Natural killer cell treated with Interleukin-12 subunit alpha and Interleukin-12 subunit beta and Interleukin-15 and Interleukin-18, amount 100 ng/mL, for 72 hours (primary cell): ENCODE data around the gene TMEM141. TPM values are rescaled to one million over a fixed set of nuclear protein-coding genes. Genes with fewer than 3 reads are reported as not detected.
"Not testable (repeated sequence)": the region's sequence is repeated elsewhere in the genome, so short reads cannot be mapped to it uniquely, and the experiment has no call there.

Source experiments
- ATAC-seq, 2 donors: fragments of 150-1000 bp; cut with Tn5 transposase in 1 of 2; sonication (Bioruptor Pico), chemical (Tn5 transposase) in 1 of 2; 2 replicates each; pipeline ENCODE4 v1.10.0; 2021
- DNase-seq: peaks from one replicate; pipeline ENCODE4 v3.0.0; 2022; ENCODE audit warnings: low spot score
- H3K27ac Mint-ChIP-seq, 2 donors: 1 replicate in 1 of 2; 2 replicates in 1 of 2; pipeline ENCODE4 v1.8.0; 2022; ENCODE audit warnings: mixed read lengths in 2 of 2, mild to moderate bottlenecking in 1 of 2, moderate library complexity in 1 of 2
- H3K27me3 Mint-ChIP-seq, 2 donors: 1 replicate in 1 of 2; 2 replicates in 1 of 2; pipeline ENCODE4 v1.8.0; 2022; ENCODE audit warnings: mixed read lengths in 2 of 2
- H3K36me3 Mint-ChIP-seq: one replicate; pipeline ENCODE4 v1.8.0; 2022; ENCODE audit warnings: mixed read lengths
- H3K4me1 Mint-ChIP-seq, 2 donors: 1 replicate in 1 of 2; 2 replicates in 1 of 2; pipeline ENCODE4 v1.8.0; 2022; ENCODE audit warnings: low read depth in 2 of 2, mixed read lengths in 2 of 2, mild to moderate bottlenecking in 1 of 2
- H3K4me3 Mint-ChIP-seq: one replicate; pipeline ENCODE4 v1.8.0; 2022; ENCODE audit warnings: mixed read lengths
- H3K9me3 Mint-ChIP-seq: 2 replicates; pipeline ENCODE4 v1.8.0; 2022; ENCODE audit warnings: mixed read lengths
- total RNA-seq, 2 donors: library from RNA; stranded (reverse); gene quantifications; one replicate each; pipeline ENCODE4 v1.2.3, GENCODE V29; 2022

TMEM141 gene
- total RNA-seq, 2 donors from 2014 or later, result 31.9 to 50.5 TPM

DNA sequence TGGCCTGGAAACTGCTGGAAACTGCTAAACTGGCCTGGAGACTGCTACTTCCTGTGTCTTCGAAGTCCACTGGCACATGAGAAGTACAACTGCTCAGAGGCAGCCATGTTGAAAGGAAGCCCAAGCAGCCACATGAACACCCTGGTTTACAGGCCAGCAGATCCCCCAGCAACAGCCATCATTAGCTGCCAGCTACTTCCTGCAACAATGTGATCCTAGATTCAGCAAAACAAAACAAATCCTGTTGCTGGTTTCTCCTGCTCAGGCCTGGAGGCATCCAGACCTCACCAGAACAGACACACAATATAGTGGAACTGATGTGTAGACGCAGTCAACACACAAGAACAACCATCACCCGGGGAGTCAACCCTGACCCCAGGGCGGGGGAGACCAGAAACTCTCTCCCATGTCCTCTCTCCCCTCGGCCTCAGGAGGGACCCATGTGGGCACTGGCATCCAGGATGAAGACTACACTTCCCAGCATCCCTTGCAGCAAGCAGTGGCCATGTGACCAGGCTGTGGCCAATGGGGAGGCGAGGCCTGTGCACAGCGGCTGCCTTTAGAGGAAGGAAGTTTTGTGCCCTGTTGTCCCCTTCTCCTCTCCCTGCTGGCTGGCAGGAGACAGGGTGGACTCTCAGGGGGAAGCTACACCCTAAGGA lies 17.6 kb upstream of the TMEM141 start:
- DNase-seq (no peak), ATAC-seq (peak; percentile 52 to 70)
- peaks cover 9 to 17% of the 10 kb centered on the region in 2 donors for H3K27me3 Mint-ChIP-seq
- no peaks in the 10 kb centered on the region for H3K9me3 Mint-ChIP-seq
- no peaks in the 10 kb centered on the region for H3K36me3 Mint-ChIP-seq
- peak overlapping the region; percentile 33 to 81 for H3K27ac Mint-ChIP-seq
- H3K4me3 Mint-ChIP-seq, result no peak overlapping the region
- H3K4me1 Mint-ChIP-seq, result peaks cover 4 to 5% of the 10 kb centered on the region in 2 donors

GRCh38 chr9:136774416-136775045 lies 16.6 kb upstream of the TMEM141 start:
- H3K4me3 Mint-ChIP-seq, result no peak overlapping the region
- H3K27me3 Mint-ChIP-seq, result peaks cover 16 to 26% of the 10 kb centered on the region in 2 donors
- no peak overlapping the region for H3K27ac Mint-ChIP-seq
- DNase-seq, result no peak
- ATAC-seq, result no peak
- no peaks in the 10 kb centered on the region for H3K9me3 Mint-ChIP-seq
- no peaks in the 10 kb centered on the region for H3K36me3 Mint-ChIP-seq
- H3K4me1 Mint-ChIP-seq, result peaks cover 4 to 5% of the 10 kb centered on the region in 2 donors

DNA sequence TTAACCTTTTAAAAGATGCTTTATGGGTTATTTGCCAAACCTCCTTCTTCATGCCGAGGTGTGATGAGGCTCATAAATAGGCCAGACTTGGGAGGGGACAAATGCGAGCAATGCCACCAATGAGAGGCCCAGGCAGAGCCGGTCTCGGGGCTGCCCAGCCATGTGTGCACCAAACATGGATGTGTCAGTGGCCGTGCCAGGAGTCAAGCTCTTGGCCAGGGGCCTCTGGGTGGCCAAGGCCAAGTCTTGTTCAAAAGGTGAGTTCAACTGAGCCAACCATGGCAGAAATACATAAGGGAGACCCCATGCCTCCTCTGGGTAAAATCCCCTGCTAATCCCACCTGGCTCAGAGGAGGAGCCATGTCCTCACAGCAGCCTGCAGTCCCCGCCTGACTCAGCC lies 16.0 kb upstream of the TMEM141 start:
- no peak overlapping the region for H3K4me3 Mint-ChIP-seq
- no peak for DNase-seq
- no peaks in the 10 kb centered on the region for H3K36me3 Mint-ChIP-seq
- peaks cover 4 to 5% of the 10 kb centered on the region in 2 donors for H3K4me1 Mint-ChIP-seq
- H3K27ac Mint-ChIP-seq, result no peak overlapping the region
- H3K27me3 Mint-ChIP-seq, result peaks cover 16 to 33% of the 10 kb centered on the region in 2 donors
- no peaks in the 10 kb centered on the region for H3K9me3 Mint-ChIP-seq
- ATAC-seq, result no peak

GRCh38 chr9:136776947-136777346 lies 14.2 kb upstream of the TMEM141 start:
- Mint-ChIP-seq H3K4me1 (peaks cover 4 to 5% of the 10 kb centered on the region in 2 donors), H3K27ac (no peak overlapping the region), H3K9me3 (no peaks in the 10 kb centered on the region), H3K4me3 (no peak overlapping the region), H3K27me3 (peaks cover 16 to 36% of the 10 kb centered on the region in 2 donors), H3K36me3 (no peaks in the 10 kb centered on the region)
- no peak for ATAC-seq
- DNase-seq, result no peak

GRCh38 chr9:136777359-136777758 lies 13.8 kb upstream of the TMEM141 start:
- H3K9me3 Mint-ChIP-seq, result no peaks in the 10 kb centered on the region
- peaks cover 4 to 5% of the 10 kb centered on the region in 2 donors for H3K4me1 Mint-ChIP-seq
- DNase-seq (no peak), ATAC-seq (no peak)
- no peak overlapping the region for H3K4me3 Mint-ChIP-seq
- H3K36me3 Mint-ChIP-seq, result no peaks in the 10 kb centered on the region
- no peak overlapping the region for H3K27ac Mint-ChIP-seq
- peaks cover 16 to 36% of the 10 kb centered on the region in 2 donors for H3K27me3 Mint-ChIP-seq

- H3K36me3 Mint-ChIP-seq, result no peaks in the 10 kb centered on the region
- H3K4me1 Mint-ChIP-seq, result peaks cover 1 to 3% of the 10 kb centered on the region in 2 donors
- H3K9me3 Mint-ChIP-seq, result no peaks in the 10 kb centered on the region
- ATAC-seq (no peak), DNase-seq (no peak)
- H3K27ac Mint-ChIP-seq, result no peak overlapping the region
- peaks cover 18 to 36% of the 10 kb centered on the region in 2 donors for H3K27me3 Mint-ChIP-seq
- no peak overlapping the region for H3K4me3 Mint-ChIP-seq
These were observed 11.3 kb upstream of the TMEM141 start for GRCh38 chr9:136779808-136780207.

DNA sequence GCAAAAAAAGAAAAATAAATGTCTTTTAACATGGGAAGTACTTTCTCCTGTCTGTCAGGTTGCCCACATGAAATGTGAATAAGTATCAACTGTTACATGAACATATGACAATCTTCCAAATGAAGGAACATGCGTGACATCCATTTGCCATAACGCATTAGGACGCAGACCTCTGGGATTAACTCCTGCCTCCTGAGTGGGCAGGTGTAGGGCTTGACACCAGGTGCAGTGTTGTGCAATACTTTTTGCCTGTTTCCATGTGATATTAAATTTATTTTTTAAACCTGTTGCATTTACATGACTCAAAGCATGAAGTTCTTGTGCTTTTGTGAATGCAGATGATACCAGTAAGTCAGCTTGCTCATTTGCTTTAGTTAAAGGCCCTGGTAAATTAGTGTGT lies 8.7 kb upstream of the TMEM141 start:
- Mint-ChIP-seq H3K4me1 (peaks cover 6 to 9% of the 10 kb centered on the region in 2 donors), H3K4me3 (no peak overlapping the region), H3K27ac (no peak overlapping the region), H3K36me3 (no peaks in the 10 kb centered on the region), H3K27me3 (peaks cover 17 to 28% of the 10 kb centered on the region in 2 donors), H3K9me3 (no peaks in the 10 kb centered on the region)
- DNase-seq (no peak), ATAC-seq (no peak)

DNA sequence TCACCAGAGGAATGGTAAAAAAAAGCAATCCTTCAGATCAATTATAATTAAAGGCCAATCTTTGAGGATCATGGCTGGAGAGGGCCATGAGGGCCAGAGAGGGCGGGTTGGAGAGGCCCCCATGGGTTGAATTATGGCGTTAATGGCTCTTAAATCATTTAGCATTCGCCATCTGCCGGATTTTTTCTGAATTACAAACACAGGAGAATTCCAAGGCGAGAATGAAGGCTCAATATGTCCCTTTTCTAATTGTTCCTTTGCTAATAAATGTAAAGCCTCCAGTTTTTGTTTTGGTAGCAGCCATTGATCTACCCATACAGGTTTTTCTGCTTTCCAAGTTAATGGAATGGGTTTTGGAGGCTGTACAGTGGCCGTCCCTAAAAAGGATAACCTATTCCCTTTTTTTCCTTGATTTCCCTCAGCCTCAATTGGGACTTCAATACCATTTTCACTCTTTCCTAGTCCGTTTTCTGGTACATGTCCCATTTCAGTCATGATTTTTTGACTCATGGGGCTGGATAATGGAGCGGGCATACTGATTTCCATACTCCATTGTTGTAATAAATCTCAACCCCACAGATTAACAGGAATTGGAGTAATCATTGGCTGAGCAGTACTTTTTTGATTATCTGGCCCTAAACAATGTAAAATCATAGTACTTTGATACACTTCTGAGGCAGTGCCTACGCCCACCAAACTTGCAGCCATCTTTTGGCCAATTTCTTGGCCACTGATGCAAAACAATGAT lies 6.7 kb upstream of the TMEM141 start:
- no peak for DNase-seq
- Mint-ChIP-seq H3K4me3 (no peak overlapping the region), H3K4me1 (peaks cover 22 to 26% of the 10 kb centered on the region in 2 donors), H3K9me3 (no peaks in the 10 kb centered on the region), H3K27me3 (peaks cover 5 to 10% of the 10 kb centered on the region in 2 donors), H3K27ac (peak overlapping the region in 1 of 2 donors; percentile 18), H3K36me3 (no peaks in the 10 kb centered on the region)
- ATAC-seq, result no peak

GRCh38 chr9:136784997-136785361 lies 6.2 kb upstream of the TMEM141 start:
- H3K4me1 Mint-ChIP-seq, result peaks cover 22 to 26% of the 10 kb centered on the region in 2 donors
- peak in 1 of 2 donors; percentile 63 for ATAC-seq
- H3K36me3 Mint-ChIP-seq, result no peaks in the 10 kb centered on the region
- H3K4me3 Mint-ChIP-seq, result no peak overlapping the region
- H3K9me3 Mint-ChIP-seq, result no peaks in the 10 kb centered on the region
- H3K27ac Mint-ChIP-seq, result peak overlapping the region in 1 of 2 donors; percentile 18
- peaks cover 5% of the 10 kb centered on the region in 2 donors for H3K27me3 Mint-ChIP-seq
- no peak for DNase-seq

- H3K4me3 Mint-ChIP-seq, H3K9me3 Mint-ChIP-seq, H3K27me3 Mint-ChIP-seq, ATAC-seq, H3K27ac Mint-ChIP-seq, H3K36me3 Mint-ChIP-seq, DNase-seq: not testable (repeated sequence)
- peaks cover 25 to 31% of the 10 kb centered on the region in 2 donors for H3K4me1 Mint-ChIP-seq
These were observed 5.4 kb upstream of the TMEM141 start for GRCh38 chr9:136785565-136786355.

DNA sequence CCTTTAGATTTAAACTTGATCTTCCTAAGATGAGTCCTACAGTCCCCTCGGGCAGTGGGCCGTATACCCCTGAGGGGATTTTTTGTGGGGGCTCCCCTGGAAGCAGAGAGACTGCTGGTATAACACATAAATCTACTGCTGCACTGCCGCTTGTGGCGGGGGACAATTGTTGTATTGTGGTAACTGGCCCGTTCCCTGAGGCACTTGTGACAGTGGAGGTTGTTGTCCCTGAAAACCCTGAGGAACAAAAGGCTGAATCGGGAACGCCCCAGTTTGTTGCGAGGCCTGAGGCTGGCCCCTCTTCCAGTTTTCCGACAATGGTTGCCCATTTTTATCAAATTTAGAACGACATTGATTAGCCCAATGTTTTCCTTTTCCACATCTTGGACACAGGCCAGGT lies 4.7 kb upstream of the TMEM141 start:
- H3K36me3 Mint-ChIP-seq, result no peaks in the 10 kb centered on the region
- H3K9me3 Mint-ChIP-seq, result no peaks in the 10 kb centered on the region
- no peak overlapping the region for H3K4me3 Mint-ChIP-seq
- H3K27ac Mint-ChIP-seq, result no peak overlapping the region
- DNase-seq, result no peak
- H3K4me1 Mint-ChIP-seq, result peaks cover 25 to 31% of the 10 kb centered on the region in 2 donors
- H3K27me3 Mint-ChIP-seq, result peaks cover 0 to 5% of the 10 kb centered on the region in 2 donors
- no peak for ATAC-seq

DNA sequence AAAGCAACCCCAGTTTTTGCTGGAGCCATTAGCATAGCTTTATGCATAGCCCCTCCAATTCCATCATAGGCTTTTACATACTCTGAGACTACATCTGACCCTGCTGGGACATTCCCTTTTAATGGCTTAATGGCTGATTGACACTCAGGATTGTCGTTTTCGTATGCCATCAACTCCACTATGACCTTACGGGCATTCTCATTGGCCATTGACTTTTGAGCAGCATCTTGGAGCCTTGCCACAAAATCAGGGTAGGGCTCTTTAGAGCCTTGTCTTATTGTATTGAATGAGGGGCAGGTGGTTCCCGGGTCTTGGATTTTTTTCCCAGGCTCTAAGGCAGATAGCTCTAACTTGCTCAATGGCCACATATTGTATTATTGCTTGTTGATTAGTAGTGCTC lies 4.2 kb upstream of the TMEM141 start:
- H3K27me3 Mint-ChIP-seq, result not testable (repeated sequence)
- peaks cover 25 to 31% of the 10 kb centered on the region in 2 donors for H3K4me1 Mint-ChIP-seq

GRCh38 chr9:136787690-136788400 lies 3.3 kb upstream of the TMEM141 start:
- DNase-seq, result peak; percentile 88
- H3K27ac Mint-ChIP-seq, result peak overlapping the region; percentile 78 to 84
- no peak for ATAC-seq
- H3K4me1 Mint-ChIP-seq, result peaks cover 25 to 31% of the 10 kb centered on the region in 2 donors
- peaks cover 0 to 5% of the 10 kb centered on the region in 2 donors for H3K27me3 Mint-ChIP-seq
- peak overlapping the region; percentile 87 for H3K4me3 Mint-ChIP-seq
- no peaks in the 10 kb centered on the region for H3K36me3 Mint-ChIP-seq
- H3K9me3 Mint-ChIP-seq, result no peaks in the 10 kb centered on the region

More for the DNA sequence above, 4.2 kb upstream of the TMEM141 start:
- H3K4me3 Mint-ChIP-seq, H3K27ac Mint-ChIP-seq, H3K9me3 Mint-ChIP-seq, DNase-seq, ATAC-seq, H3K36me3 Mint-ChIP-seq: not testable (repeated sequence)
